GM19397 (cell line): Measurements from ENCODE around the gene OSBPL6.
"Not testable (repeated sequence)": the region's sequence is repeated elsewhere in the genome, so short reads cannot be mapped to it uniquely, and the experiment has no call there.

Experiments
- ATAC-seq: cut with Tn5 transposase; IDR thresholded peaks from one replicate; pipeline ENCODE4 v1.9.1; 2021; ENCODE audit warnings: mild to moderate bottlenecking, moderate library complexity; ENCODE audit not compliant: unreplicated experiment

OSBPL6 gene

GRCh38 chr2:178333851-178334250, 139.5 kb downstream of the OSBPL6 start:
- no peak for ATAC-seq

- ATAC-seq = no peak
Observed at GRCh38 chr2:178335230-178335629, 140.9 kb downstream of the OSBPL6 start.

- ATAC-seq = no peak
Observed at GRCh38 chr2:178344121-178344520, 149.8 kb downstream of the OSBPL6 start.

- ATAC-seq = no peak
Observed at GRCh38 chr2:178345951-178346350, 151.6 kb downstream of the OSBPL6 start.

- no peak for ATAC-seq
Observed at GRCh38 chr2:178350051-178350450, 155.7 kb downstream of the OSBPL6 start.

- ATAC-seq = not testable (repeated sequence)
Observed at GRCh38 chr2:178357704-178358103, 163.4 kb downstream of the OSBPL6 start.

GRCh38 chr2:178359192-178359912, 165.0 kb downstream of the OSBPL6 start:
- no peak for ATAC-seq

GRCh38 chr2:178361588-178361987, 167.3 kb downstream of the OSBPL6 start:
- no peak for ATAC-seq

GRCh38 chr2:178363252-178363651, 168.9 kb downstream of the OSBPL6 start:
- ATAC-seq = no peak

GRCh38 chr2:178365116-178365515, 170.8 kb downstream of the OSBPL6 start:
- no peak for ATAC-seq

- no peak for ATAC-seq
Observed at GRCh38 chr2:178366412-178366811, 172.1 kb downstream of the OSBPL6 start.

- ATAC-seq = no peak
Observed at GRCh38 chr2:178367344-178367743, 173.0 kb downstream of the OSBPL6 start.

GRCh38 chr2:178374865-178375264, 180.6 kb downstream of the OSBPL6 start:
- ATAC-seq = no peak

- ATAC-seq = no peak
Observed at GRCh38 chr2:178377046-178377445, 182.7 kb downstream of the OSBPL6 start.

GRCh38 chr2:178379162-178380004, 185.1 kb downstream of the OSBPL6 start:
- no peak for ATAC-seq

- no peak for ATAC-seq
Observed at GRCh38 chr2:178380763-178381162, 186.5 kb downstream of the OSBPL6 start.

- ATAC-seq = no peak
Observed at GRCh38 chr2:178383718-178384117, 189.4 kb downstream of the OSBPL6 start.

- no peak for ATAC-seq
Observed at GRCh38 chr2:178385595-178386148, 191.4 kb downstream of the OSBPL6 start.

GRCh38 chr2:178386986-178387597, 192.8 kb downstream of the OSBPL6 start:
- no peak for ATAC-seq

- ATAC-seq = no peak
Observed at GRCh38 chr2:178388287-178388686, 194.0 kb downstream of the OSBPL6 start.

- no peak for ATAC-seq
Observed at GRCh38 chr2:178391701-178392100, 197.4 kb downstream of the OSBPL6 start.
